Measurements from ENCODE around the gene ZC2HC1C.
"Not testable (repeated sequence)": the region's sequence is repeated elsewhere in the genome, so short reads cannot be mapped to it uniquely, and the experiment has no call there.

ZC2HC1C gene

GRCh38 chr14:75096959-75097358, 27.5 kb downstream of the ZC2HC1C start:
- DNase-seq, result no peak

DNA sequence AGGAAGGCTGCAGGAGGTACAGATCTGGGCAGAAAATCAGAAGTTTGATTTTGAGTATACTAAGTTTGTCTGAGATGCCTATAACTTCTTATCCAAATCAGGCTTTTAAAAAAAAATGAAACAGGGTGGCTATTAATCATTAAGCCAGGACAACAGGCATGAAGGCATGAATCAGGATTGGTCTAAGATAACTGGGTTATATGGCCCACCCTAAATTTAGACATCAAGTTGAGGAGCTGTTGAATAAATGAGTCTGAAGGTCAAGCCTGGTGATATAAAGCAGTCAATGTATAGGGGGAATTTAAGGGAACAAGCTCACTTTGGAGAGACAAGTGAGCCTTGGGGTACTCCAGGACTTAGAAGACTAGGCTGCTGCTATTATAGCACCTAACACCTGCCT, 28.8 kb downstream of the ZC2HC1C start:
- no peak for DNase-seq

- no peak for DNase-seq
Measured at GRCh38 chr14:75098682-75099081, 29.2 kb downstream of the ZC2HC1C start.

GRCh38 chr14:75101491-75101890, 32.0 kb downstream of the ZC2HC1C start:
- DNase-seq, result no peak

DNA sequence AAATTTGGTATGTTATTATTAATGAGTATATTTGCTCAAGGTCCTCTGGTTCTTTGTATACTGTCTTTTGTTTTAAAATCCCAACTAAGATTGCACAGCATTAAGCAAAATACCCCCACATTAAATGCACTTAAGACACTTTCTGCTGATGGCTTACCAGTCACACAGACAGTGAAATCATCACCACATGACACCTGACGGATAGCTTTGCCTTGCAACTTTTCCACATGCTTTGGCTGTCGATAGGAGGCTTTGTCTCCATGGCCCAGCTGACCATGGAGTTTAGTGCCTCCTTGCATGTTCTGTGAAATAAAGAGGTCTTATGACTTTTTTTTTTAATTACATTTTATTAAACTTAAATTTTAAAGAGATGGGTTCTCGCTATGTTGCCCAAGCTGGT, 37.7 kb downstream of the ZC2HC1C start:
- no peak for DNase-seq

- DNase-seq, result no peak
Measured at GRCh38 chr14:75109877-75110276, 40.4 kb downstream of the ZC2HC1C start.

DNA sequence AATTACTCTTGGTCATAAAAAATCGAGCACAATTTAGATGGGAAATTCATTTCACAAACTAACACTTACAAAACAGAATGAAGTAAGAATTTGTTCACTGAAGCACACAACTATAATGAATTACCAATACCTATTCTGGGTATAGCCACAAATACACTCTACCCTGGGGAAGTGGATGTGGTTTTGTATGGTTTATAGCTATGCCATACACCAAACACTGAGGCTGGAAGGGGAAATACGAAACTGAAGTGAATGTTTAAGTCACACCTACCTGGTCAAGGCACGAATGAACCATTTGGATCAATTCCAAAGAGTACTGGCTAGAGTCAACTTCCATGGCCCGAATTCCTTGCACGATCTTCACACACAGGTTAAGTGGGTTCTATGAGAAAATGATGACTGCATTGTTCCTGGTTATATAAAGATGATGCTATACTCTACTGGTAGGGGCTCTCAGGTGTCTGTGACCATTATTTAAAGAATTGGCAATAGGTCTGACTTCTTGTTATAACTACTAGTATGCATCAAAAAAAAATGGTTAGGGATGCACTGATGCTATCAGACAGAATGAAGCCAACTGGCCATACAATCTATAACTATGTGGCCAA, 44.6 kb downstream of the ZC2HC1C start:
- DNase-seq, result no peak

GRCh38 chr14:75119056-75119455, 49.6 kb downstream of the ZC2HC1C start:
- DNase-seq, result peak; percentile 57

DNA sequence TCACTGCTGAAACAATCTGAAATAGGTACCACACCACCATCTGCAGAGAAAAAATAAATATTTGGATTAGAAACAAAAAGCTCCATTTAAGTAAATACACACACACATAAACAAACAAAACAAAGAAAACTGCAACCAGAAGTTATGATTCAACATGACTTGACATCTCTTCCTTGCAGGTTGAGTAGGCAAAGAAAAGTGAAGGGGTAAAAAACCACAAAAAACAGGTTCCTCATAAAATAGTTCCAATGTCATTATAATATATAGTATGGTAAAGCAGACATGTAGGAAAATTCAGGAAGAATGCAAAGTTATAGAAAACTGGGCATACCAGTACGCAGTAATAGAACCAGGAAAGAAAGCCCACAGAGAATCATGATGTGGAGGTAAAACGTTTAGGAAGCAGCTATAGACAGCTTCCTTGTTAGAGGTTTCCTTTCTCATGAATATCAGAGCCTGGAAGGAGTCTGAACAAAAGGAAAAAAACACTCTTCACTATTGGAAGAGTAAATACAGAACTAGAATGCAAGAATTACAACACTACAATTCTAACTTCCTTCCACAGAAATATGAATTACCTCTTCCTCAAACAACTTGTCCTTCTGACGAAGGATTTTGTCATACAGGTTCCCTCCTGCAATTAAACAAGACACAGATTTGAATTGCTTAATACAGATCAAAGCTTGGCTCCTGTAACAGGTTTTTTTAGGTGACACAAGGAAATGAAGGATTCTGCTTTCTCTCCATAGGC, 51.3 kb downstream of the ZC2HC1C start:
- no peak for DNase-seq

GRCh38 chr14:75121552-75121951, 52.1 kb downstream of the ZC2HC1C start:
- no peak for DNase-seq

- DNase-seq, result peak; percentile 61
Measured at GRCh38 chr14:75123991-75124390, 54.5 kb downstream of the ZC2HC1C start.

GRCh38 chr14:75125617-75126016, 56.2 kb downstream of the ZC2HC1C start:
- DNase-seq, result no peak

GRCh38 chr14:75126121-75126544, 56.7 kb downstream of the ZC2HC1C start:
- DNase-seq, result no peak

- DNase-seq, result peak; percentile 86
Measured at GRCh38 chr14:75126679-75127473, 57.4 kb downstream of the ZC2HC1C start, which contains the start of gene NEK9. Gene NEK9, minus strand, starts transcription at chr14:75127048. Its CDS starts 127 bp downstream, at chr14:75126921.

- not testable (repeated sequence) for DNase-seq
Measured at GRCh38 chr14:75127474-75127820, 58.0 kb downstream of the ZC2HC1C start.

GRCh38 chr14:75127903-75128595, 58.6 kb downstream of the ZC2HC1C start:
- DNase-seq, result no peak

GRCh38 chr14:75128596-75128990, 59.2 kb downstream of the ZC2HC1C start:
- no peak for DNase-seq

Data from islet precursor cell (in vitro differentiated cells).